WTC11 (cell line): ENCODE results near the gene GPR162. TPM values are rescaled to one million over a fixed set of nuclear protein-coding genes. Genes with fewer than 3 reads are reported as not detected.

Experiments
- AR ChIP-seq: fragments of 250-450 bp; sonication (Bioruptor Pico); IDR thresholded peaks from 2 replicates; pipeline ENCODE4 v1.9.0; 2021; ENCODE audit warnings: mild to moderate bottlenecking
- CBFB ChIP-seq: sonication (generic); formaldehyde crosslinking; IDR thresholded peaks from 2 replicates; pipeline ENCODE4 v1.8.1; 2022; ENCODE audit warnings: mild to moderate bottlenecking, low read depth, missing genetic modification reagents
- E2F1 ChIP-seq: sonication (generic); formaldehyde crosslinking; IDR thresholded peaks from 2 replicates; pipeline ENCODE4 v1.8.0; 2022; ENCODE audit warnings: mild to moderate bottlenecking, missing genetic modification reagents
- E2F5 ChIP-seq: sonication (generic); formaldehyde crosslinking; IDR thresholded peaks from 2 replicates; pipeline ENCODE4 v1.8.1; 2022; ENCODE audit warnings: mild to moderate bottlenecking, moderate library complexity, missing genetic modification reagents
- GABPB1 ChIP-seq: sonication (generic); formaldehyde crosslinking; IDR thresholded peaks from 2 replicates; pipeline ENCODE4 v1.8.1; 2023; ENCODE audit warnings: mild to moderate bottlenecking, missing genetic modification reagents
- GTF2I ChIP-seq: fragments of 250-450 bp; sonication (Bioruptor Pico); conservative IDR thresholded peaks from 2 replicates; pipeline ENCODE4 v1.4.0; 2021; ENCODE audit warnings: mild to moderate bottlenecking
- HMGXB4 ChIP-seq: sonication (generic); formaldehyde crosslinking; IDR thresholded peaks from 2 replicates; pipeline ENCODE4 v1.8.1; 2023; ENCODE audit warnings: mild to moderate bottlenecking, moderate library complexity, missing genetic modification reagents
- NFE2L1 ChIP-seq: sonication (generic); formaldehyde crosslinking; IDR thresholded peaks from 2 replicates; pipeline ENCODE4 v1.8.1; 2023; ENCODE audit warnings: missing genetic modification reagents
- OVOL2 ChIP-seq: fragments of 250-450 bp; sonication (Bioruptor Pico); IDR thresholded peaks from 2 replicates; pipeline ENCODE4 v1.9.0; 2021; ENCODE audit warnings: mild to moderate bottlenecking, borderline replicate concordance
- PRDM15 ChIP-seq: sonication (generic); formaldehyde crosslinking; IDR thresholded peaks from 2 replicates; pipeline ENCODE4 v1.8.0; 2022; ENCODE audit warnings: missing genetic modification reagents
- SMAD3 ChIP-seq: sonication (generic); formaldehyde crosslinking; IDR thresholded peaks from 2 replicates; pipeline ENCODE4 v1.8.0; 2022; ENCODE audit warnings: missing genetic modification reagents, mild to moderate bottlenecking, borderline replicate concordance
- SP1 ChIP-seq: sonication (generic); formaldehyde crosslinking; conservative IDR thresholded peaks from 2 replicates; pipeline ENCODE4 v1.8.1; 2022; ENCODE audit warnings: missing genetic modification reagents
- USF2 ChIP-seq: sonication (generic); formaldehyde crosslinking; IDR thresholded peaks from 2 replicates; pipeline ENCODE4 v1.8.1; 2023; ENCODE audit warnings: mild to moderate bottlenecking, missing genetic modification reagents, moderate library complexity
- ZMAT4 ChIP-seq: fragments of 250-450 bp; sonication (Bioruptor Pico); IDR thresholded peaks from 2 replicates; pipeline ENCODE4 v1.9.0; 2021; ENCODE audit warnings: mild to moderate bottlenecking
- ZNF232 ChIP-seq: sonication (generic); formaldehyde crosslinking; IDR thresholded peaks from 2 replicates; pipeline ENCODE4 v1.8.0; 2022; ENCODE audit warnings: mild to moderate bottlenecking, missing genetic modification reagents
- ZNF671 ChIP-seq: fragments of 250-450 bp; sonication (Bioruptor Pico); IDR thresholded peaks from 2 replicates; pipeline ENCODE4 v1.8.0; 2021; ENCODE audit warnings: mild to moderate bottlenecking
- ZSCAN18 ChIP-seq: fragments of 250-450 bp; sonication (Bioruptor Pico); IDR thresholded peaks from 2 replicates; pipeline ENCODE4 v2.1.2; 2022; ENCODE audit warnings: mild to moderate bottlenecking, moderate library complexity
- total RNA-seq: library from RNA; stranded (reverse); gene quantifications from 3 replicates; pipeline ENCODE4 v1.2.3, GENCODE V29; 2021

Gene GPR162
- total RNA-seq, 1 experiment from 2014 or later, result 7.3 TPM

- no peak for TF ChIP-seq ZSCAN18
- TF ChIP-seq E2F1 (CRISPR knock-in tag), result no peak
- TF ChIP-seq SP1, result peak; percentile 54
- TF ChIP-seq AR (CRISPR knock-in tag), result no peak
- no peak for TF ChIP-seq ZMAT4 (CRISPR knock-in tag)
- TF ChIP-seq NFE2L1 (CRISPR knock-in tag), result no peak
- no peak for TF ChIP-seq E2F5 (CRISPR knock-in tag)
- 0 out of 2 replicates have a peak, but pooled peaks have one; percentile 24 for TF ChIP-seq ZNF232 (CRISPR knock-in tag)
- no peak for TF ChIP-seq USF2 (CRISPR knock-in tag)
- no peak for TF ChIP-seq SMAD3
- no peak for TF ChIP-seq GABPB1 (CRISPR knock-in tag)
- TF ChIP-seq PRDM15, result no peak
- TF ChIP-seq ZNF671 (CRISPR knock-in tag), result no peak
- TF ChIP-seq HMGXB4 (CRISPR knock-in tag), result peak; percentile 66; the same call in 1 of the 2 replicates
- no peak for TF ChIP-seq GTF2I
- TF ChIP-seq OVOL2 (CRISPR knock-in tag), result no peak
- TF ChIP-seq CBFB, result 0 out of 2 replicates have a peak, but pooled peaks have one; percentile 10
Measured at GRCh38 chr12:6825398-6826124, 3.9 kb downstream of the GPR162 start (continued).
